Muscle of arm (tissue), 12 donors: ENCODE measurements around the gene GRB2. TPM values are rescaled to one million over a fixed set of nuclear protein-coding genes. Genes with fewer than 3 reads are reported as not detected.

ENCODE experiments used
- DNase-seq: peaks from one replicate; pipeline ENCODE4 v3.0.0-alpha.2; 2013
- polyA plus RNA-seq, 12 donors: library from polyadenylated mRNA; unstranded; fragments of 120-200 nt; gene quantifications; one replicate each; pipeline ENCODE4 v1.2.1, GENCODE V29; 2013; ENCODE audit not compliant: insufficient read length in 12 of 12

Gene GRB2
- polyA plus RNA-seq, 12 donors = 114 to 448 (median 175) TPM

GRCh38 chr17:75428543-75429469, 23.3 kb upstream of the GRB2 start:
- DNase-seq = peak; percentile 80

GRCh38 chr17:75418531-75418930, 13.1 kb upstream of the GRB2 start:
- DNase-seq = no peak

GRCh38 chr17:75417054-75417580, 11.6 kb upstream of the GRB2 start:
- no peak for DNase-seq

GRCh38 chr17:75416006-75416405, 10.5 kb upstream of the GRB2 start:
- no peak for DNase-seq

GRCh38 chr17:75414488-75414887, 9.0 kb upstream of the GRB2 start:
- DNase-seq = no peak

- peak; percentile 60 for DNase-seq
Measured at GRCh38 chr17:75412455-75413317, 7.2 kb upstream of the GRB2 start.

GRCh38 chr17:75411328-75412067, 6.0 kb upstream of the GRB2 start:
- DNase-seq = no peak

GRCh38 chr17:75410141-75410540, 4.7 kb upstream of the GRB2 start:
- DNase-seq = no peak

GRCh38 chr17:75407655-75408352, 2.3 kb upstream of the GRB2 start:
- DNase-seq = no peak

GRCh38 chr17:75406222-75406615, 741 bp upstream of the GRB2 start:
- peak; percentile 14 for DNase-seq

- no peak for DNase-seq
Measured at GRCh38 chr17:75404731-75405364, 630 bp downstream of the GRB2 start.

- peak; percentile 76 for DNase-seq
Measured at GRCh38 chr17:75404223-75404730, 1.2 kb downstream of the GRB2 start.

- no peak for DNase-seq
Measured at GRCh38 chr17:75403131-75403530, 2.3 kb downstream of the GRB2 start.

- no peak for DNase-seq
Measured at GRCh38 chr17:75402026-75402425, 3.5 kb downstream of the GRB2 start.

GRCh38 chr17:75400326-75400939, 5.0 kb downstream of the GRB2 start:
- DNase-seq = no peak

- DNase-seq = no peak
Measured at GRCh38 chr17:75398279-75398678, 7.2 kb downstream of the GRB2 start.

GRCh38 chr17:75397217-75397616, 8.3 kb downstream of the GRB2 start:
- DNase-seq = no peak

GRCh38 chr17:75396796-75397195, 8.7 kb downstream of the GRB2 start:
- no peak for DNase-seq

GRCh38 chr17:75396025-75396424, 9.5 kb downstream of the GRB2 start:
- DNase-seq = no peak
